Cerebellar cortex (tissue), 1 donor: ENCODE results near the gene RAB40B.
"Not testable (repeated sequence)": the region's sequence is repeated elsewhere in the genome, so short reads cannot be mapped to it uniquely, and the experiment has no call there.

Experiments used
- DNase-seq: peaks from one replicate; pipeline ENCODE4 v3.0.0-alpha.2; 2015; ENCODE audit warnings: low spot score

The RAB40B gene, protein sequence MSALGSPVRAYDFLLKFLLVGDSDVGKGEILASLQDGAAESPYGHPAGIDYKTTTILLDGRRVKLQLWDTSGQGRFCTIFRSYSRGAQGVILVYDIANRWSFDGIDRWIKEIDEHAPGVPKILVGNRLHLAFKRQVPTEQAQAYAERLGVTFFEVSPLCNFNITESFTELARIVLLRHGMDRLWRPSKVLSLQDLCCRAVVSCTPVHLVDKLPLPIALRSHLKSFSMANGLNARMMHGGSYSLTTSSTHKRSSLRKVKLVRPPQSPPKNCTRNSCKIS

DNA sequence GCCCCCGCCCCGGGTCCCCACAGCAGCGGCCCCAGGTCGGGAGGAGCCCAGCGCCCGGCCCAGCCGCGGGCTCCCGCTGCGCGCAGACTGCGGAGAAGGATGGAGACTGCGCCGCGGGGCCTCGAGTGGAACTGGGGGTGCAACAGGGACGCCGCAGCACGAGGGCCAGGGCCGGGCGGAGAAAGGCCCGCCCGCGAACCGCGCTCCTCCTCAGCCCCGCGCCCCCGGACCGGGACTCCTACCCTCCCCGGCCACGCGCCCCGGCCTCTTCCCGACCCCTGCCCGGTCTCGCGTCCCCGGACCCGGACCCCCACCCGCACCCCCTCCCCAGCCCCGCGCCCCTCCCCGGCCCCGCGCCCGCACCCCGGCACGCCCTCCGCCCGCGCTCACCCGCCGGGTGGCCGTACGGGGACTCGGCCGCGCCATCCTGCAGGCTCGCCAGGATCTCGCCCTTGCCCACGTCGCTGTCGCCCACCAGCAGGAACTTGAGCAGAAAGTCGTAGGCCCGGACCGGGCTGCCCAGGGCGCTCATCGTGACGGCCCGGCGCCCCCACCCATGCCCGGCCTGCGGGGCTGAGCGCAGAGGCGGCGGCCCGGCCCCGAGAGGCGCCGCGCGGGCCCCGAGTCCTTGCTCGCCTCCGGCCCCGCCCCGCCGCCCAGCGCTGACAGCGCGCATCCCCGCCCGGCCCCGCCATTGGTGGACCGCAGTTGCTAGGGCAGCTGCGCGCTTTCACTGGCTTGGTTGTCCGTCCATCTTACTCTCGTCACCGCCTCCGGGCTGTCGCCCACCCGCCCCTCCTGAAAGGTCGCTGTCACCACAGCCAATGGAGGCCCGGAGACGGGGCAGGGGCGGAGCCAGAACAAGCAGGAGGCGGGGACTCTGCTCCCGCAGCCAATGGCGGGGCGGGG lies at the start of gene RAB40B:
RAB40B (minus strand) TSS at position 634 of the 909 bp plus-strand sequence; CDS start at position 532, 102 bp downstream.
- peak; percentile 99 for DNase-seq

- DNase-seq = no peak
Measured at GRCh38 chr17:82745524-82745923, 47.0 kb upstream of the RAB40B start.

GRCh38 chr17:82744736-82745135 lies 46.2 kb upstream of the RAB40B start:
- DNase-seq = not testable (repeated sequence)

DNA sequence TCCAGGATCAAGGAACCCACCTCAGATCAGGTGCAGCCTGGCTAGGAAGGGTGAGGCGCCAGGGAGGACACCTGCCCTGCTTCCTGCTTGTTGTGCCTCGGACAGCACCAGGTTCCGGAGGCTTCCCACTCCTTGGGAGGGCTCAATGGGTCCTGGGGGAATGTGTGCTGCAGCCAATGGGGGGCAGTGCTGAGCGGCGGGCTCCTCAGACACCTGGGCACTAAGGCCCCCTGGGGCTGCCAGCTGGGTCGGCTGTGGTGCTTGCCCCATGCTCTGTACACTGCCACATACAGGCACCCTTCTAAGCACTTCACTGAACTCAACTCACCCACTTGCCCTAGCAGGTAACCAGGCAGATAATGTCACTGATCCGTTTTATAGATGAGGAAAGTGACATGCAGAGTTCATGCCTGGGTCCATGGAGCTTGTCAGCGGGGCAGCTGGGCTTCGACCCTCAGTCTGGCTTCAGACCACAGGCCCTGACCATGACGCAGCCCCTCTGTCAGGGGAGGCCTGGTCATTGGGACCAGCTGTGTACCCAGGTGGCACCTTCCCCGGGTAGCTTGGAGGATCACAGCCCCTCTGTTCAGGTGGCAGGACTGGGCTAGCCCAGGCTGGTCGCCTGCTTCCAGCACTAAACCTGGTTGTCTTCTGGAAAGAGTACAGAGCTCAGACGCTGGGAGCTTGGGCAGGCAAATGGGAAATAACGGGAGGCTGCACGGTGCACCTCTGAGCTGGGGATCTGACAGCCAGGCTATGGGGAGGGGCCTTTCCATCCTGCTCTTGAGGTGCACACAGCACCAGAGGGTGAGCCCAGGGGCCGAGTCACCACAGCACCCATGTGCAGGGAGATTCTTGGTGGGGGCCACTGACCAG lies 45.1 kb upstream of the RAB40B start:
- DNase-seq = no peak

DNA sequence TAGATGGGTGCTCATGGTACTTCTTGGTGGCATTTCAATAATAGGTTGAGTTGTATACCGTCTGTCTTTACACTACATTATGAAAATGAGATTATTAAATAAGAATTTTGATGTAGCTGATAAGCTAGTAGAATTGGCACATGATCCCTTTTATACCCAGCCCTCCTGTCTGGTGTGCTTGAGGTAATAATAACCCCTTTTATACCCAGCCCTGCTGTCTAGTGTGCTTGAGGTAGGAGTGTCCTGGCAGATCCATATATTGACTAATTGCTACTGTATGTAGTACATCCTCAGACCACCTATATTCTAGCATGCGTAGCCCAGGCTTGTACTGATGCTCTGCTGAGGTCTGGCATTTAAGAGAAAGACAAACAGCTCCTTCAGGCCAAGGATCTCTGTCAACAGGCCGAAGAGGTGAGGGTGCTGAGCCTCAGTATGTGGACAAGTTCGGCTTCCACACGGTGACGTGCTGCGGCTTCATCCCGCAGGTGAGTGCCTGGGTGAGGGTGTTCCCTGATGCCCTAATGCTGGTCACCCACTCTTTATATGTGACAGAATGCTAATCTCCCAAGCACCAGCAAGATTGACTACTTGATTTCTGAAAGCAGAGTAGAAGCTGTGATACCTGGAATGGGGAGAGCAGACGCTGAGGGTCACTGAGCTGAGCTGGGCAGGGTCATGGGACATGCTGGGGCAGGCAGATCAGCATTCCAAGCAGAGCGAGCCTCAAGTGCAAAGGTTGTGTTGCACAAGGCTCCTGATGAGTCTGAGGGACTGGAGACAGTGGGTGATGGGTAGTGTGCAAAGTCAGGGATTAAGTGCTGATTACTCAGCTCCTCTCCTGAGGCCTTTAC lies 42.6 kb upstream of the RAB40B start:
- no peak for DNase-seq

- DNase-seq = no peak
Measured at GRCh38 chr17:82737967-82738877, 39.7 kb upstream of the RAB40B start.

- DNase-seq = no peak
Measured at GRCh38 chr17:82736511-82737185, 38.1 kb upstream of the RAB40B start.

- peak; percentile 54 for DNase-seq
Measured at GRCh38 chr17:82734987-82735866, 36.7 kb upstream of the RAB40B start, which contains the start of gene FN3K. Gene FN3K (plus strand): TSS chr17:82735615. CDS start chr17:82735637, 22 bp downstream.

DNA sequence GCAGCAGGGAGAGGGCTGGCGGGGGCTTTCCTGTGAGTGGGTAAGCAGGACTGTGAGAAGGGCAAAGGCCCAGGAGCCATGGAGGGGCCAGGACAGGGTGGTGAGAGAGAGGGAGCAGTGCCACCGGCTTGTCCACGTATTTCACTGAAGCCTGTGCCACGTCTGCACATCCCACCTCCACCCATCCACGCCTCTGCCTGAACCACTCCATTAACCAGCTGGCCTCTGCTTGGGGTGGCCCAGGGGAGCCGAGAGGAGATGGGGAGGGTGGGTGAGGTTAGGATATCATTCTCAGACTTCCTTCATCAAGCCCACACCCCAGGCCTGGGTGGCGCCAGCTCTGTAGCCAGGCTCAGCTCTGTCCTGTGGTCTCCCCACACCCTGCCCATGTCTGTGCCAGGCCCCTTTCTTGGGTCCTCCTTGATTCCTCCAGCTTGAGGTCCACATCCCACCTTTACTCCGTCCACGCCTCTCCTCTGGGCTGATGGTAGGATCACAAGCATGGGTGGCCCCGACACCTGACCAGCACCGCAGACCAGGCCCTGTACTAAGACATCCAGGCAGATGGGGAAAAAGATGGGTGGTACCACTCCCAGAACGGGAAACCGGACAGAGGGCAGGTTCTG lies 33.7 kb upstream of the RAB40B start:
- no peak for DNase-seq

GRCh38 chr17:82729479-82730260 lies 31.2 kb upstream of the RAB40B start:
- DNase-seq = no peak

DNA sequence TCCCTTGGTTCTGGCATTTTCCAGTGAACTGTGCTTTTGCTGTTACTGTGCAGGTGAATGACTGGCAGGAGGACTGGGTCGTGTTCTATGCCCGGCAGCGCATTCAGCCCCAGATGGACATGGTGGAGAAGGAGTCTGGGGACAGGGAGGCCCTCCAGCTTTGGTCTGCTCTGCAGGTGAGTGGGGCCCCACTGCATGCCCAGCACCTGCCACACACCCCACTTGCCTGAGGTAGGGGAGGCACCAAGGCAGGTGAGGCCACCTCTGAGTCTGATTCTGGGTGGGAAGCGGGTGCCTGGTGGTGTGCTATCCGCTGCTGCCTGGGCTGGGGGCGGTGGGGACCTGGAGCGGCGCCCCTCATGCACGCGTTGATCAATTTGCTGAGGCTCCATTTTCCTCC lies 27.9 kb upstream of the RAB40B start:
- DNase-seq = no peak

- DNase-seq = no peak
Measured at GRCh38 chr17:82723169-82723807, 24.8 kb upstream of the RAB40B start.

- DNase-seq = no peak
Measured at GRCh38 chr17:82722341-82723013, 24.0 kb upstream of the RAB40B start.

GRCh38 chr17:82720204-82720603 lies 21.7 kb upstream of the RAB40B start:
- no peak for DNase-seq

- DNase-seq = no peak
Measured at GRCh38 chr17:82718986-82719685, 20.6 kb upstream of the RAB40B start.
